GM18517 (cell line): ENCODE results near the gene SORCS2.
"Not testable (repeated sequence)": the region's sequence is repeated elsewhere in the genome, so short reads cannot be mapped to it uniquely, and the experiment has no call there.

Source experiments
- ATAC-seq: cut with Tn5 transposase; IDR thresholded peaks from one replicate; pipeline ENCODE4 v1.9.1; 2021; ENCODE audit warnings: mild to moderate bottlenecking, moderate library complexity; ENCODE audit not compliant: unreplicated experiment

The SORCS2 gene

DNA sequence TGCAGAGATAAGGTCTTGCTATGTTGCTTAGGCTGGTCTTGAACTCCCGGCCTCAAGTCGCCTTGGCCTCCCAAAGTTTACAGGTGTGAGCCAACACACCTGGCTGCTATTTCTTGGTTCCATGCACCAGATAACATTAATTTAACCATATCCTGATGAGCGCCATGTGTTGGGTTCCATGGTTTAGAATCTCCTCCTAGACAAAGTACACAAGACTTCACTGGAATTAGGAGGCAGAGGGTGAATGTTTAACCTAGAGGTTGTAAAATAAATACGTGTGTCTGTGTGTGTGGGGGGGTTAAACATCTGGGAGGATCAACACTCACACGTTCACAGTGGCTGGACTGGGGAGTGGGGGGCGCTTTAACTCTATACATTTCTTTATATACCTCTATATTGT, 32.4 kb upstream of the SORCS2 start:
- no peak for ATAC-seq

DNA sequence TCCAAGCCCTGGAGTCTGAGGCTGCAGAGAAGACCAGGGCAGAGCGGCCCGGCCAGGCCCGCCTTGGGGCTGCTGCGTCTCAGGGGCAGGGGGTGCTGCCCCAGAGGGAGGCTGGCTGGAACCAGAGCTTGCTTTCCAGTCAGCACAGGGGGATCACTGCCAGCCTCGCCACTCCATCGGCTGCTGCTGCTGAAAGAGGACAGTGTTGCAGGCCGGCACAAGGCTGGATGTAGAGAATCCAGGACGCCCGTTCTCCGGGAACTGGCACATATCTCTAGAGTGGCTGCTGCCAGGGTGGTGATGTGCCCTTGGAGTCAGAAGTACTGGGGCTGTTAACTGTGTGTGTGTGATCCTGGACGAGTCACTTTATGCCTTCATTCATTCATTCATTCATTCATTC, 31.9 kb upstream of the SORCS2 start:
- ATAC-seq: no peak

DNA sequence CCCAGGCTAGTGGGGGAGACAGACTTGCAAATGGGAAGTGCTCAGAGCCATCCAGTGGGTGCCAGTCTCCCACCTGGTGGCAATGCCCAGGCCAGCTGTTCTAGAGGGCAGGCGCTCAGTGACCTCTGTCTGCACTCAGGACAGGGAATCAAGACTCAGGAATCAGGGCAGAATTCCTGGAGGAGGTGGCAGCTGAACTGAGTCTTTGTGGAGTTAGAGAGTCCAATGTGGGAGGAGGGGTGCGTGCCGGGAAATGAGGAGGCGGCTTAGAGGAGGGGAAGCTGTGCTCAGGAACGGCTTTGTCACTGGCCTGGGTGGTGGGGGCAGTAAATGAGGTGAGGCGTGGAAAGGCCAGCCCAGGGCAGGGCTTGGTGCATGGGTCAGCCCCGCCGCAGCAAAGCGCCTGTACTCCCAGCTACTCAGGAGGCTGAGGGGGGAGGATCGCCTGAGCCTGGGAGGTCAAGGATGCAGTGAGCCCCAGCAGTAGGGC, 31.3 kb upstream of the SORCS2 start:
- ATAC-seq: no peak

DNA sequence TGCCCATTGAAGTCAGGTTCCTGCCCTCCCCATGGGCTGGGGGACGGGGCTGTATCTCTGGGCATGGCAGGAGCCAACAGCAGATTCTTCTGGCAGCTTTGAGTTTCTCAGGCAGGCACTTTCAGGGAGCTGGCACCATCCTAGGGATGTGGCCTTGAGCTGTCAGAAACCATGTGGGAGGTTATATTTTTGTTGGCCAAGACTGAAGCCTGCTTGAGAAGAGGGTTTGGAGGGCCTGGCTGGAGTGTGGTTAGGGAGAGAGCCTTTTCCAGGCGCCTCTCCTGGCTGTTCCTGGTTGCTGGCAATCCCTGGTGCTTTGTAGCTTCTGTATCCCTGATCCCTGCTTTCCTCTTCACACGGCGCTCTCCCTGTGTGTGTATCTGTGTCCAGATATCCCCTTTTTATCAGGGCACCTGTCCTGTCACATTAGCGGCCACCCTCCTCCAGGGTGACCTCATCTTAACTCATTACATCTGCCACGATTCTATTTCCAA, 30.6 kb upstream of the SORCS2 start:
- ATAC-seq: no peak

DNA sequence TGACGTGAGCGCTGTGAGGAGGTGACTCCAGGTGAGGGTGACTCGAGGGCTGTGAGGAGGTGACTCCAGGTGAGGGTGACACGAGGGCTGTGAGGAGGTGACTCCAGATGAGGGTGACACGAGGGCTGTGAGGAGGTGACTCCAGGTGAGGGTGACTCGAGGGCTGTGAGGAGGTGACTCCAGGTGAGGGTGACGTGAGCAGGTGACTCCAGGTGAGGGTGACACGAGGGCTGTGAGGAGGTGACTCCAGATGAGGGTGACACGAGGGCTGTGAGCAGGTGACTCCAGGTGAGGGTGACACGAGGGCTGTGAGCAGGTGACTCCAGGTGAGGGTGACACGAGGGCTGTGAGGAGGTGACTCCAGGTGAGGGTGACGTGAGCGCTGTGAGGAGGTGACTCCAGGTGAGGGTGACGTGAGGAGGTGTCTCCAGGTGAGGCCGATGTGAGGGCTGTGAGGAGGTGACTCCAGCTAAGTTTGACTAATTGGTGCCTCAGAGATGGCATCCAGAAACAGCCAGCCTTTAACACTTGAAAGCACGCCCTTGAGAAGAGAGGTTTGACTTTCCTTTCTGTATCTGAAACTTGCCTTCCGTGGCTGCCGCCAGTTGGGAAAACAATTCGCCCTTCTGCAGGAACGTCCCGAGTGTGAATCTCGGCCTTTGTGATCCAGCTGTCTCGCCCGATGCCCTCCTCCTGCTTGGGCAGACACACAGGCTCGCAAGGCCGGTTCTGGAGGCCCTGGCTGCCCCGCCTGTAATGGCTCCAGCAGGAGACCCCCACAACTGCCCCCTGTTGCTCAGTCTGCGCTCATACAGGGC, 27.1 kb upstream of the SORCS2 start:
- ATAC-seq: not testable (repeated sequence)

DNA sequence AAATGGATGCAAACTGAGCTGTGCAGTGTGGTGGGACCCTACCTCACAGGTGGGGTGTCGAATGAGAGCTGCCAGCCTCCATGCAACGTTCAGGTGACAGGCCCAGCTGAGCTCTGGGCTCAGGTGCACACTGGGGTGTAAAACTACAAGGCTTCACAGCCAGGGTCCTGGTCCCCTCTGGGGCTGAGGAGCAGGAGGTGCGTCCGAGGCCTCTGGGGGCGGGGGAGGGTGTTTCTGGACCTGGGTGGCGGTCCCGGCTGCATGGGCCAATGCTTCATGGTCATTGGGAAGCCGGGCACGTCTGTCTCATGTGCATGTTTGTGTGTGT, 26.5 kb upstream of the SORCS2 start:
- no peak for ATAC-seq

DNA sequence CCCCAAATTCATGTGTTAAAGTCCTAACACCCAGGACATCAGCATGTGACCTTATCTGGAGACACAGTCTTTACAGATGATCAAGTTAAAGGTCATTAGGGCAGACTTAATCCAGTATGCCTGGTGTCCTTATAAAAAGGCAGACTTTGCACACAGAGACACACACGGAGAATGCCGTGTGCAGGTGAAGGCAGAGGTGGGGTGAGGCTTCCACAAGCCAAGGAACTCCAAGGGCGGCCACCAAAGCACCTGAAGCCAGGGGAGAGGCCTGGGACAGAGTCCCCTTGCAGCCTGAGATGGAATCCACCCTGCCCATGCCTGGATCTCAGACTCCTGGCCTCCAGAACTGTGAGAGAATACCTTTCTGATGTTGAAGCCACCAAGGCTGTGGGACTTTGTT, 26.1 kb upstream of the SORCS2 start:
- no peak for ATAC-seq

DNA sequence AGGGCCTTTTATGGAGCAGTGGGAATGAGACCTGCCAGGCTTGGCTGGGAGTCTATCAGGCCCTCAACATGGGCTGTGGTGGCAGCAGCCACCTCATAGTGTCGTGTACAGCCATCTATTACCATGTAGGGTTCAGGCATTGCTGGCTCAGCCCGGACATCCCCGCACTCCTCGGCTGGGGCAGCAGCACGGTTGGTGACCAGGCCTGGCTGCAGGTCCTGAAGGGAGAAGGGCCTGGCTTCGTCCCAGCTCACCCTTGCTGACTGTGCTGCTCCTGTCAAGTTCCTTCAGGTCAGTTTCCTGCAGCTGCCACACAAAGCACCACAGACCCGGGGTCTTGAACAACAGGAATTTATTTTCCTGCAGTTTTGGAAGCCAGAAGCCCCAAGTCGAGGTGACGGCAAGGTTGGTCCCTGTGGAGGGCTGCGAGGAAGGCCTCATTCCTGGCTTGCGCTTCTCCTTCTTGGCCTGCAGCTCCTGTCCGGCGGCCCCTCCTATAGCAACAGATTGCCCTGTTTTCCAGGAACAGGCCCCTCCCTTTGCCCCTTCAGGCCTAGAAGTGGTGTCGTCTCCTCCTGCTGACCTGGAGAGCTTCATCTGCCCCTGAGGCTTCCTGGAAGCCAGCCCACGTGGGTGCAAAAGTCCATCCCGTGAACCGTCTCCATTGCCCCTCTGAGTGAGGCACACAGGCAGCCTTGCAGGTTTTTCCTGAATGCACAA, 25.2 kb upstream of the SORCS2 start:
- no peak for ATAC-seq

DNA sequence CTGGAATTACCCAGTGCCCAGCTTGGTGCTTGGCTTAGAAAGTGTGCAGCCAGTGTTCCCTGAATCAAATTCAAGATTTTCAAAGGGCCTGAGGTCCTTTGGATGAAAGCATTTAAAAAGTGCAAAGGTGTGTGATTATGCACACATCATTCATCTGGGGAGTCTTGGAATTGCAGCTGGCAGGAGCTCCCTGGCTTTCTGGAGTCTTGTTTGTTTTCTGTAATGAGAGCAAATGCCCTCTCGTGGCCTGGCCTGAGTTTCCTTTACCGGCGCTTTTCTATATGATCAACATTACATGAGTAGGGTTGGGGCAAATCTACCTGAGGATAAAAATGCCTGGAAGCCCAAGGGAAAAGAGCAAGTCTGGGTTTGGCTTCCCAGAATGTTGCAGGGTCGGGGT, 24.6 kb upstream of the SORCS2 start:
- no peak for ATAC-seq

DNA sequence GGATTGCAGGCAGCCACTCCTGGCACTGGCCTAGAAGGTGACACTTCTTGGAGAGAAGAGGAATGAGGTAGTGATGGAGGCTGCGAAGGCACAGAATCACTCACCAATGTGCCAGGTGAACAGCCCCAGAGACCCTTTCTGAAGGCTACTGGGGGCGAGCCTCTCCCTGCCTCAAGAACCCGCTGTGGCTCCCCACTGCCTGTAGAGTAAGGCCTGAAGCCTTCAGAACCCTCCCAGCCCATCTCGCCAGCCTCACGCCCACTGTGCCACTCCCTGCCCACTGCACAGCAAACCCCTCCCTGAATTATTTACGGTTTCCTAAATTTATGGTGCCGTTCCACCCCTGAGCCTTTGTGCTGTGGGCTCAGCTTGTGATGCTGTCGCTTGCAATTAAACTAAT, 24.2 kb upstream of the SORCS2 start:
- no peak for ATAC-seq

DNA sequence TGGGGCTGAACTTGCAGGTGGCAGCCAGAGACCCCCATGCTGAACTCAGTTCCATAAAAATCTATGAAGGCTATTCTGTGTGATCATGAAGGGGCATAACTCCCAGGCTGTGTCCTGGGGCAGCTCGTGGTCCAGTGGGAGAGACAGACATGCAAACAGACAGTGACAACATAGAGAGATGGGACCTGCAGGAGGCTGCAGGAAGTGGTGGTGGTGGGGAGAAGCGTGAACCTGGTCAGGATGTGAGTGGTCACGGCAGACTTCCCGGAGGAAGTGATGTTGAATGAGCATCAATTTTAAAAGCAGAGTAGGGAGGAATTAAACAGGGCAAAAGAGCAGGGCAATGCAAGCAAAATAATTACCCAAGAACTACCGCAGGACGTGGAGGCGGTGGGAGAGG, 23.2 kb upstream of the SORCS2 start:
- ATAC-seq: no peak

DNA sequence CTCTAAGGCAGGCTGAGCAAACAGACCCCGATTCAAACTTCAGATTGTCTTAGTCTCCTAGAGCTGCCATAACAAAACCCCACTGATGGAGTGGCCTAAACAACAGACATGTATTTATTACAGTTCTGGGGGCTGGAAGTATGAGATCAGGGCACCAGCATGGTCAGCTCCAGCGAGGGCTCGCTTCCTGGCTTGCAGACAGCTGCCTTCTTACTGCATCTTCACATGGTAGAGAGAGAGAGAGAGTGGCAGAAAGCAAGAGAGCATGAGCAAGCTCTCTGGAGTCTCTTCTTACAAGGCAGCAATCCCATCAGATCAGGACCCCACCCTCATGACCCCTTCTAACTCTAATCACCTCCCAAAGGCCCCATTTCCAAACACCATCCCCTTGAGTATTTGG, 22.3 kb upstream of the SORCS2 start:
- no peak for ATAC-seq

DNA sequence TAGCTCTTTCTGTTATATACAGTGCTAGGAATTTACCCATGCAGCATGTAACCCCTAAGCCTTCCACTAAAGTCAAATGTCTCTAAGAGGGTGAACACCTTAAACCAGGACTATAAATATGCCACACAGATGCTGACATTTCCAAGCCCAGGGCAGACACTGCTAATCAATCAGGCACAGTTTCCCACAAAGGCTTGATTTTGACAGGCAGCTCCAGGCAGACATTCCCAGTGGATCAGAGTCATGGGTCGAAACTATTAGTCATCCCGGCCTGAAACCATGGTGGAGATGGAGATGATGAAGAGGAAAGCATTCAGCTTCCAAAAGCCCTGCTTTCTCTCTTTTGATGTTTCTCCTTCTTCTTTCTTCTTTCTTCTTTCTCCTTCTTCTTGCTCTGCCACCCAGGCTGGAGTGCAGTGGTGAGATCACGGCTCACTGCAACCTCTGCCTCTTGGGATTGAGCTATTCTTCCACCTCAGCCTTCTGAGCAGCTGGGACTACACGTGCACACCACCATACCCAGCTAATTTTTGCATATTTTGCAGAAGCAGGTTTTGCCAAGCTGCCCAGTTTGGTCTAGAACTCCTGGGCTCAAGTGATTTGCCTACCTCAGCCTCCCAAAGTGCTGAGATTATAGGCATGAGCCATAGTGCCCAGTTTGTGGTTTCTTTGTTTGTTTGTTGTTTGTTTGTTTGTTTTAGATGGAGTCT, 21.0 kb upstream of the SORCS2 start:
- no peak for ATAC-seq

DNA sequence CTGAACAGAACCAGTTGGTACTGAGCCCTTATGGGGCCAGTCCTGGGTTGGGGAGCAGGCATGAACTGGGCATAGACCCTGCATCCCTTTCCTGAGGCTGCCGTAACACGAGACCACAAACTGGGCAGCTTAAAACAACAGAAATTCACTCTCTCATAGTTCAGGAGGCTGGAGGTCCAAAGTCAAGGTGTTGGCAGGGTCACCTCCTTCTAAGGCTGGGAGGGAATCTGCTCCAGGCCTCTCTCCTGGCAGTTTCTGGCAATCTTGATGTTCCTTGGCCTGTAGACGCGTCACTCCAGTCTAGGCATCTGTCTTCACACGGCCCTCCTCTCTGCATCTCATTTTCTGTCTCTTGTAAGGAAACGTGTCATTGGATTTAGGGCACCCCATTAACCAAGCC, 19.8 kb upstream of the SORCS2 start:
- no peak for ATAC-seq

DNA sequence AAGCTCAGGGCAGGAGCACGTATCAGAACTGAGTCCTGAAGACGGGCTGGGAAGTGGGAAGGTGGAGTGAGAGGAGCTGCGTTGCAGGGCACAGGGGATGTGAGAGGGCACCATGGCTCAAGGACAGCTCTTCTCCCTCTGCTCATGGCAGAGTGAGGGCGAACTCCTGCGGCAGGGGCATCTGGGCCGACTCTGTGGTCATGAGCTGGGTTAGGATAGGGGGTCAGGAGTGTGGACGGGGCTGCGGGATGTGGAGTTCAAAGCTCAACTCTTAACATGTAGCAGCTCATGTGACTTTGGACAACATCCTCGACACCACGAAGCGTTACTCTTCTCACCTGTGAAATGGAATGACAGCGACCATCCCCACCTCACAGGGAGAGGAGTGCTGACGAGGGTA, 19.4 kb upstream of the SORCS2 start:
- ATAC-seq: no peak

DNA sequence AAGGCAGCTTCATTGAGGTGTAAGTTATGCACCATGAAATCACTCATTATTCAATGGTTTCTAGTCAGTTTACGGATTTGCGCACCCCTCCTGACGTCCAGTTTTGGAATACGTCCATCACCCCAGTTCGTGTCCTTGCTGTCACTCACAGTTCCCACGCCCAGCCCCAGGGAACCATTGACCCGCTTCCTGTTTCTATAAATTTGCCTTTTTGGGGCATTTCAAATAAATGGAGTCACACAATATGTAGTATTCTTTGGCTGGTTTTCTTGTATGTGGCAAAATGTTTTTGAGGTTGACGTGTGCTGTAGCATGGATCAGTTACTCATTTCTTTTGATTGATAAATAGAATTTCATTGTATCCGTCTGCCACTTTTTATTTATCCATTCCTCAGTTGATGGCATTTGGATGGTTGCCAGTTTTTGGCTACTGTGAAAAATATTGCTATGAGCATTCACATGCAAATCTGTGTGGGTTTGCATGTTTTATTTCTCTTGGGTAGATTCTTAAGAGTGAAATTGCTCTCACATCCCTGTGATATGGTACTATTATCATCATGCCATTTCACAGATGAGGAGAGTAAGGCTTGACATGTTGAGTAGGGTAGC, 18.4 kb upstream of the SORCS2 start:
- no peak for ATAC-seq

DNA sequence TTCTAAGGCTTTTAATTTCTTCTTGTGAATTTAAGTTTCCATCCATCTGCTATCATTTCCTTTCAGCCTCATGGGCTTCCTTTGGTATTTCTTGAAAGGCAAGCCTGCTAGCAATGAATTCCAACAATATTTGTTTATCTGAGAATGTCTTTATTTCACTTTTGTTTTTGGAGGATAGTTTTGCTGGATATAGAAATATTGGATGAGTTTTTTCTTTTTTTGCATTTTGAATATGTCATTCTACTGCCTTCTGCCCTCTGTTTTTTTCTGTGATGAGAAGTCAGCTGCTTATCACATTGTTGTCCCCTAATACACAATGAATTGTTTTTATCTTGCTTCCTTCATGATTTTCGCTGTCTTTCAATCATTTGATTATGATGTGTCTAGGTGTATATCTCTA, 13.2 kb upstream of the SORCS2 start:
- ATAC-seq: no peak

DNA sequence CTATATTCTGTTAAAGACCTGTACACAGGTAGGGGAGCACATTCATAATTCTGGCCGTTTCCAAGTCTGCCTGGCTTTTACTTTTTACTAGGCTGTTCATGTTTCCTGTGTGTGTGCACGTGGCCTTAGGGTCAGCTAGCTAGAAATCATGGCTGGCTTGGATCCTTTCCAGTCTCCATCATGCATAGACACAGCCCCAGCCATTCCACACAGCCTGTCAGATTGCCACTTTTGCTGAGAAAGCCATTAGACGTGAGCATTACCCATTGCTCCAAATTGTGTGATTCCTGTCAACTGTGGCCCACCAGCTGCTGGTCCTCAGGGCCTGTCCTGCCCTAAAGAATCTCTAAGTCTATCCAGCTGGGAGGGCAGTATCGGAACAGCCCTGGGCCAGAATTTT, 11.4 kb upstream of the SORCS2 start:
- no peak for ATAC-seq

DNA sequence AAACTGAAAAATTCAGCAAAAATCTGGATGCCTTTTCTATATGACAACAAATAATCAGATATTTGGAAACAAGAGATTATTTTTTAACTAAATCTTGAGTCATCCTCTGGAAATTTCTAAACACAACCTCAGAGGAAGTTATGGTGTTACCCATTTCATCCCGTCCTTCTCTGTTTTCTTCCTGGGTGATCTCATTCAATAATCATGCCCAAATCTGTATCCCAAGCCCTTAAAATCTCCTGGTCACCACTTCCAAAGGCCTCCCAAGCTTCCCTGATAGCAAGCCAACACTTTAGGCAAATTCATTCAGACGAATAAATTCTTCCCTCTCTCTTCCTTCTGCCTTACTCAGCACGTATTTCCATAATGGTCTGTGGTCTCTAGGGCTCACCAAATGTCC, 9.7 kb upstream of the SORCS2 start:
- ATAC-seq: no peak

DNA sequence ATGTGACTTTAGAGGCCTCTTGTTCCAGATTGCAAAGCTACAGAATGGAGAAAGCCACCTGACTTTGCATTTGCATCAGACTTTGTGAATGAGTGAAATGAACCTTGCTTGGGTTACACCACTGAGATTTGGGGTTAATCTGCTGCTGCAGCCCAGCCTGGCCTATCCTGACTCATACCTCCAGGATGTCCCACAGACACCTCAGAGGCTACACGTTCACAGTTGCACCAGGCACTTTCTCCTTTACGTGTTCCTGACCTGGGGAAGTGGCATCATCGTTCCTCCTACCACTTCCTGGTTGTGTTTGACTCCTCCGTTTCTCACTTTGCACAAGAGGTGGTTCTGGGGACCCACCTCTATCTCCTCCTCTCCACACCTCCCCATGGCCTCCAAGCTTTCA, 9.2 kb upstream of the SORCS2 start:
- ATAC-seq: no peak

DNA sequence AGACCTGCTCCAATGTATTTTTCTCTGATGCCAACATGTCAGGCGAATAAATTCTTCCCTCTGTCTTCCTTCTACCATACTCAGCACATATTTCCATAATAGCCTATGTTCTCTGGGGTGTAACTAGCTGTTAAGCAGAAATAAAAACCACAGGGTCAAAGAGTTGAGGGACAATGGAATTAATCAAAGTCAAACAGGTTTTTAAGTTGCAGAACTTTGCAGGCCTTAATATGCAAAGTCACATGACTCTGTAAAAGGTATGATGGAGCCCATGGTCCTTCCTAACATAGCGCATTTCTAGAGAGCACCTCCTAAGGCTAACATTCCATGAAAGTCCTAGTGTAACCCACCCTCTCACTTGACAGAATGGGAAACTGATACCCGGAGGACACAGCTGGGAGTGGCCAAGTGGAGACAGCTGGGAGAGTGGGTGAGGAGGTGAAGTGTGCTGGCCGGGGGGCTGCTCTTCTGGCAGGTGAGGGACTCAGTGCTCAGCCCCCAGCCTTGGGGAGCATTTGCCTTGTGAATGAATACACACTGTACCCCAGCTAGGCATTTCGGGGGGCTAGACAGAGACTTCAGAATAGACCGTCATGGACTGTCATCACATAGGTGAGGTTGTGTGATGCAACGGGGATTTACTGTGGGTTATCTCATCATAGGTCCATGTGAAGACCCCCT, 8.4 kb upstream of the SORCS2 start:
- ATAC-seq: no peak
